ENCODE results near the gene NOS3. TPM values are rescaled to one million over a fixed set of nuclear protein-coding genes. Genes with fewer than 3 reads are reported as not detected.

The NOS3 gene
- total RNA-seq, 1 experiment from 2014 or later, result 0.66 TPM

DNA sequence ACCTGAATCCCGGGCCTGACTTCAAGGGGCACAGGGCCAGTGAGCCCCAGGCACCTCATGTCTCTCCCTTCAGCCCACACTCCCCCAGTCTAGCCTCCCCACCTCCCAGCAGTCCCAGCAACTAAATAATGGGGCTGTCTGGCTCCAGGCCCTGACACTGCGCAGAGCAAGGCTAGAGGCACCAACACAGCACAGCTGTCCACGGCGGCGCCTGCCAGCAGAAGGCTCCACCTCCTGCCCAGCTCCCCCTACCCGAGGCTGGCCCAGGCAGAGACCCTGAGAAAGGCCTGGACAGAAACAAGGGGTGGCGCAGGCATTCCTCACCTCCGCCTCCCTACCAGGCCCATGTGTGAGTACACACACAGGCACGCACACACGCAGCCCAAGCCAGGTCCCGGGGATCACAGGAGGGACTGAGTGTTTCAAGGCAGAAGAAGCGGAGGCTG is 18.8 kb upstream of the NOS3 start:
- peaks cover 21% of the 10 kb centered on the region for H3K27me3 ChIP-seq (ENCODE audit: low read length)
- H2AFZ ChIP-seq (ENCODE audit: low read length), result no peak overlapping the region
- no peak overlapping the region for H3K4me3 ChIP-seq (ENCODE audit: low read length)
- no peak overlapping the region for H3K27ac ChIP-seq (ENCODE audit: low read length)
- H3K9me3 ChIP-seq (ENCODE audit: low read length), result no peaks in the 10 kb centered on the region
- intact Hi-C loops (cut with micrococcal nuclease), result loop anchor here (10.0 kb wide), 1 partner anchor 143 kb away; no protein-coding TSS in a partner anchor
- H3K4me1 ChIP-seq (ENCODE audit: insufficient read depth, low read length), result no peaks in the 10 kb centered on the region; the same call in 1 of the 2 replicates
- no peaks in the 10 kb centered on the region for H3K79me2 ChIP-seq (ENCODE audit: low read length)
- no peak overlapping the region for H3K9ac ChIP-seq (ENCODE audit: low read length)
- no peak for ATAC-seq
- DNase-seq, result no peak
- H3K9me2 ChIP-seq (replicated peaks; ENCODE audit: low read length), result no peaks in the 10 kb centered on the region
- no peaks in the 10 kb centered on the region for H4K20me1 ChIP-seq (ENCODE audit: low read length)
- POLR2A ChIA-PET (ENCODE audit: unreplicated experiment), result no interaction called here
- BruUV-seq (replicated peaks), result no TSS peak
- TF ChIP-seq EZH2phosphoT487 (IDR thresholded peaks at IDR 0.05; ENCODE audit: borderline replicate concordance, low read length), result no peak
- no peak for TF ChIP-seq EZH2 (IDR thresholded peaks at IDR 0.05; ENCODE audit: low read length, unreplicated experiment)
- TF ChIP-seq, protein P1, sequence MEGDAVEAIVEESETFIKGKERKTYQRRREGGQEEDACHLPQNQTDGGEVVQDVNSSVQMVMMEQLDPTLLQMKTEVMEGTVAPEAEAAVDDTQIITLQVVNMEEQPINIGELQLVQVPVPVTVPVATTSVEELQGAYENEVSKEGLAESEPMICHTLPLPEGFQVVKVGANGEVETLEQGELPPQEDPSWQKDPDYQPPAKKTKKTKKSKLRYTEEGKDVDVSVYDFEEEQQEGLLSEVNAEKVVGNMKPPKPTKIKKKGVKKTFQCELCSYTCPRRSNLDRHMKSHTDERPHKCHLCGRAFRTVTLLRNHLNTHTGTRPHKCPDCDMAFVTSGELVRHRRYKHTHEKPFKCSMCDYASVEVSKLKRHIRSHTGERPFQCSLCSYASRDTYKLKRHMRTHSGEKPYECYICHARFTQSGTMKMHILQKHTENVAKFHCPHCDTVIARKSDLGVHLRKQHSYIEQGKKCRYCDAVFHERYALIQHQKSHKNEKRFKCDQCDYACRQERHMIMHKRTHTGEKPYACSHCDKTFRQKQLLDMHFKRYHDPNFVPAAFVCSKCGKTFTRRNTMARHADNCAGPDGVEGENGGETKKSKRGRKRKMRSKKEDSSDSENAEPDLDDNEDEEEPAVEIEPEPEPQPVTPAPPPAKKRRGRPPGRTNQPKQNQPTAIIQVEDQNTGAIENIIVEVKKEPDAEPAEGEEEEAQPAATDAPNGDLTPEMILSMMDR (conservative IDR thresholded peaks at IDR 0.05; ENCODE audit: low read depth, low read length), result no peak
- H3K4me2 ChIP-seq (ENCODE audit: low read length), result no peak overlapping the region
- H3K36me3 ChIP-seq (ENCODE audit: low read depth, low read length), result no peaks in the 10 kb centered on the region
- no peaks in the 10 kb centered on the region for H3F3A ChIP-seq (ENCODE audit: low read length, unreplicated experiment)
- CTCF ChIA-PET, result no interaction called here

DNA sequence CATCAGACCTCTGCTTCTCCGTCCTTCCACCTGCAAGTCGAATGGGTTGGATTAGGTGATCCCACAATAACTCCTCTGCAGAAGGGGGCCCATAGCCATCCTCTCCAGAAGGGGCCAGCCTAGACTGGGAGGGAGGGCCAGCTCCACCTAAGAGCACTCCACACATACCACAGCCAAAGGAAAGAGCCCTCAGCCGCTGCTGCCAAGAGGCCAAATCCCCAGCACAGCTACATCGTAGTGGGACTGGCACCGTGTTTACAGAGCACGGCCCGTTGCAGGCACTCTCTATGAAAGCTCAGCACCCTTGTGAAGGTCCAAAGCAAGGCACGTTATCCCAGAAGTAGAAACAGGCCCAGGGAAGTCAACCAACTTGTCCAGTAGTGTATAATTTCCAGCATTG is 18.1 kb upstream of the NOS3 start:
- ATAC-seq, result no peak
- no peaks in the 10 kb centered on the region for H3F3A ChIP-seq (ENCODE audit: low read length, unreplicated experiment)
- peaks cover 20% of the 10 kb centered on the region for H3K27me3 ChIP-seq (ENCODE audit: low read length)
- no peak overlapping the region for H3K4me3 ChIP-seq (ENCODE audit: low read length)
- no peaks in the 10 kb centered on the region; the same call in 1 of the 2 replicates for H3K4me1 ChIP-seq (ENCODE audit: insufficient read depth, low read length)
- no peak for DNase-seq
- H3K9me2 ChIP-seq (replicated peaks; ENCODE audit: low read length), result no peaks in the 10 kb centered on the region
- no peaks in the 10 kb centered on the region for H3K79me2 ChIP-seq (ENCODE audit: low read length)
- no peak overlapping the region for H2AFZ ChIP-seq (ENCODE audit: low read length)
- H3K9ac ChIP-seq (ENCODE audit: low read length), result no peak overlapping the region
- H3K36me3 ChIP-seq (ENCODE audit: low read depth, low read length), result no peaks in the 10 kb centered on the region
- H4K20me1 ChIP-seq (ENCODE audit: low read length), result no peaks in the 10 kb centered on the region
- intact Hi-C loops (cut with micrococcal nuclease), result loop anchor here (10.0 kb wide), 1 partner anchor 142 kb away; no protein-coding TSS in a partner anchor
- TF ChIP-seq EZH2phosphoT487 (IDR thresholded peaks at IDR 0.05; ENCODE audit: borderline replicate concordance, low read length) (no peak), EZH2 (IDR thresholded peaks at IDR 0.05; ENCODE audit: low read length, unreplicated experiment) (no peak)
- TF ChIP-seq, protein P1 (conservative IDR thresholded peaks at IDR 0.05; ENCODE audit: low read depth, low read length), result no peak
- BruUV-seq (replicated peaks), result no TSS peak
- H3K4me2 ChIP-seq (ENCODE audit: low read length), result no peak overlapping the region
- H3K9me3 ChIP-seq (ENCODE audit: low read length), result no peaks in the 10 kb centered on the region
- ChIA-PET POLR2A (ENCODE audit: unreplicated experiment) (no interaction called here), CTCF (no interaction called here)
- no peak overlapping the region for H3K27ac ChIP-seq (ENCODE audit: low read length)

DNA sequence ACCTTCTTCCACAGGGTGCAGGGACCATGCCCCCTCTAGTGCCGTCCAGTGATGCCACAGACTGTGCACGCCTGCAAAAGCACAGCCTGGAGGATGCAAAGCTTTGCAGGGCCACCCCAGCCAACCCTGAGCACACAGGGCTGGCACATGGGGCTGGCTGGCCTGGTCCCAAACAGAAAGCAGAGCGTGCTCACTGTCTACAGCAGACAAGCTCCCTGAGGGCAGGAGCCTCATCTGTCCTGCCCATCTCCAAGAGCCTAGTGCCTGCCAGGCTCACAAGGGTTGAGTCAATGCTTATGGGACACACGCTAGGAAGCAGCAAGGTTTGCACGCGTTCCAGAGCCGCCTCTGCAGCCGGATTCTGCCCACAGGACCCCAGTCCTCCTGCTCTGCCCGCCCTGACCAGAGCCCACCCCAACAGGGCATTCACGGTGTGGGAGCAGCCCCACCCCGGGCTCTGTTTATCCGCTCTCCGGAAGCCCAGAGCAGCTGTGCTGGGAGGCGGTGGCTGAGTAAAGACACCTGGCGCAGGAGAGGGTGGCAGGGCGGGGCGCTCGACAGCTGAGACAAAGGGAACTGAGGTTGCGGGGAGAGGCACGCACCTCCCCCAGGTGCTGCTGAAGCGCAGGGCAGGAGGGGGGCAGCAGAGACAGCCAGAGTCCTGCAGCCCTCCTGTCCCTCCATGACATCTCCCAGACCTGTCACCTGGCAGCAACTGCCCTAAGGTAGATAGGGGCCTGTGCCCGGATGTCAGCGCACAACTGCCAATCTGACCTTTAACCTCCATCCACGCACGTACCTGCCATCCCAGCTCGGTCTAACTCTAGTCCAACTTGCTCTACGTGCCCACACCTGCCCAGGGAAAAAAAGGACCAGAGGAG is 17.0 kb upstream of the NOS3 start:
- ATAC-seq (no peak; the same call in 1 of the 2 replicates), DNase-seq (no peak)
- Histone ChIP-seq H3K36me3 (ENCODE audit: low read depth, low read length) (no peaks in the 10 kb centered on the region), H3K9me3 (ENCODE audit: low read length) (no peaks in the 10 kb centered on the region), H3K4me1 (ENCODE audit: insufficient read depth, low read length) (no peaks in the 10 kb centered on the region; the same call in 1 of the 2 replicates), H3F3A (ENCODE audit: low read length, unreplicated experiment) (no peaks in the 10 kb centered on the region), H4K20me1 (ENCODE audit: low read length) (no peaks in the 10 kb centered on the region), H3K27ac (ENCODE audit: low read length) (no peak overlapping the region), H3K27me3 (ENCODE audit: low read length) (peaks cover 16% of the 10 kb centered on the region), H3K79me2 (ENCODE audit: low read length) (no peaks in the 10 kb centered on the region), H3K4me3 (ENCODE audit: low read length) (peak overlapping the region; percentile 71; the same call in 1 of the 2 replicates), H3K9ac (ENCODE audit: low read length) (no peak overlapping the region), H3K4me2 (ENCODE audit: low read length) (peak overlapping the region; percentile 89; the same call in 1 of the 2 replicates), H2AFZ (ENCODE audit: low read length) (no peak overlapping the region), H3K9me2 (replicated peaks; ENCODE audit: low read length) (no peaks in the 10 kb centered on the region)
- TF ChIP-seq EZH2phosphoT487 (IDR thresholded peaks at IDR 0.05; ENCODE audit: borderline replicate concordance, low read length) (no peak), EZH2 (IDR thresholded peaks at IDR 0.05; ENCODE audit: low read length, unreplicated experiment) (no peak)
- TF ChIP-seq, protein P1 (conservative IDR thresholded peaks at IDR 0.05; ENCODE audit: low read depth, low read length), result no peak
- no TSS peak for BruUV-seq (replicated peaks)
- ChIA-PET POLR2A (ENCODE audit: unreplicated experiment) (no interaction called here), CTCF (no interaction called here)
- intact Hi-C loops (cut with micrococcal nuclease), result loop anchor here (10.0 kb wide), 1 partner anchor 141 kb away; no protein-coding TSS in a partner anchor
